ENCODE results near the gene PDE4B.
A peak's percentile ranks its signal among the peaks of the same experiment; 100 is the strongest.

PDE4B gene

DNA sequence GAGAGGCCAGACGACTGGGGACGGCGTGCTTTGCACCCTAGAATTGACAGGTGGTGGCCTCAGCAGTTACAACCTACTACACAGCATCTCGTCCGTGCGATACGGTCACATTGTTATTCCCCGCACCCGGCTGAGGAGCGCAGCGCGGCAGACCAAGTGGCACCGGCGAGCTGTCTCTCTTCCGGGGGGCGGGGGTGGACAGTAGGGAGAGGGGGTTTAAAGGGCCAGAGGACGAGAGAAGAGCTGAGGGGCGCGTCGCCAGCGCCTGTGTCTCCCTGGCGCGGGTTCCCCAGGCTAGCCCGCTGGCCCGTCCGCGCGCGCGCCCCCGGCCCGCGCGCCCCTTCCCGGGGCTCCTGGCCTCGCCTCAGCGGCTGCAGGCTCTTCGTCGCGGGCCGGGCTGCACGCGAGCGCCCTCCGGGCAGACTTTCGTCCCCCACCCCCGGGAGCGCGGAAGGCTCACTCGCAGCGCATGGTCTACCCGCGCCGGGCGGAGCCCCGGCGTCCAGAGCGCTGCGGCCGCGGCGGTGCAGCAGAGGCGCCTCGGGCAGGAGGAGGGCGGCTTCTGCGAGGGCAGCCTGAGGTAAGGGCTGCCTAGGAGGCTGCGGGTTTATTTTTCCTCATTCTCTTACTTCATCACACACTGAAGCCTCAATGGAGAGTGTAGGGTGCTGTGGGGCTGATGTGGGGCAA lies at the start of gene PDE4B:
Gene PDE4B (plus strand): TSS at position 227 of the 690 bp plus-strand sequence.
- H3K27ac Mint-ChIP-seq: no peak within 1 kb of the TSS
- H3K36me3 Mint-ChIP-seq: no peaks in the 10 kb centered on the region
- peaks cover 41 to 52% of the 10 kb centered on the region in 2 donors for H3K27me3 Mint-ChIP-seq
- peak within 1 kb of the TSS in 1 of 2 donors; percentile 70 for H3K4me3 Mint-ChIP-seq
- ATAC-seq (replicated peaks) (peak in 1 of 2 donors; percentile 39), DNase-seq (no peak)
- peaks cover 1 to 9% of the 10 kb centered on the region in 2 donors for H3K4me1 Mint-ChIP-seq
- H3K9me3 Mint-ChIP-seq: peaks cover 4 to 7% of the 10 kb centered on the region in 2 donors

DNA sequence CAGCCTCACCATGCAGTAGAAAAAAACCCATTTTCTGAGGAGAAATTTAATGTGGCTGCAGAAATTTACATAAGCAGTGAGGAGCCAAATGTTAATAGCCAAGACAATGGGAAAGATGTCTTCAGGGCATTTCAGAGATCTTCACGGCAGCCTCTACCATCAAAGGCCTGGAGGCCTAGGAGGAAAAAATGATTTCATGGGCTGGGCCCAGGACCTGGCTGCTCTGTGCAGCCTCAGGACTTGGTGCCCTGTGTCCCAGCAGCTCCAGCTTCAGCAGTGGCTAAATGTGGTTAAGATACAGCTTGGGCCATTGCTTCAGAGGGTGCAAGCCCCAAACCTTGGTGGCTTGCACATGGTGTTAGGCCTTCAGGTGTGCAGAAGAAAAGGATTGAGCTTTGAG lies 48.0 kb upstream of the PDE4B start:
- DNase-seq: no peak
- H3K4me3 Mint-ChIP-seq: no peak overlapping the region
- no peak overlapping the region for H3K27ac Mint-ChIP-seq

DNA sequence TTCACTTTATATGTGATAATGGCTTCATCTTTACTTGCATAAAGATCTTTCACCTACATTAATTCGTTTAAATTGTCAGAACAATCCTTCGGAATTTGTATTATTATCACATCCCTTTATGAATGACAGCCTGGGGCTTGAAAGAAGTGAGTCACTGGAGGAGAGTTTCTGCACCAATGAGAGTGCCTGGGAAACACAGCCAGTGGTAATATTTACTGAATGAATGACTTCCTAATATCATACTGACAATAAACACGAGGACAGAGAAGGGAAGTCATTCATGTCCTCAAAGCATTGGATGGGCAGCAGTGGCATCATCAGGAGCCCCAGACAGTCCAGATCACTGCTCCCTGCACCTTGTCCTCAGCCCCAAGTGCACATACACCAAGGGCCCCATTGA lies 40.7 kb upstream of the PDE4B start:
- DNase-seq: no peak
- H3K27me3 Mint-ChIP-seq: no peaks in the 10 kb centered on the region
- no peak overlapping the region for H3K27ac Mint-ChIP-seq
- H3K4me1 Mint-ChIP-seq: no peaks in the 10 kb centered on the region
- no peaks in the 10 kb centered on the region for H3K36me3 Mint-ChIP-seq
- H3K4me3 Mint-ChIP-seq: no peak overlapping the region
- no peaks in the 10 kb centered on the region for H3K9me3 Mint-ChIP-seq
- no peak for ATAC-seq (replicated peaks)

More for the DNA sequence above, 48.0 kb upstream of the PDE4B start:
- Mint-ChIP-seq H3K27me3 (peaks cover 0 to 7% of the 10 kb centered on the region in 2 donors), H3K36me3 (no peaks in the 10 kb centered on the region), H3K4me1 (no peaks in the 10 kb centered on the region), H3K9me3 (peaks cover 16 to 18% of the 10 kb centered on the region in 2 donors)
- ATAC-seq (replicated peaks): no peak

DNA sequence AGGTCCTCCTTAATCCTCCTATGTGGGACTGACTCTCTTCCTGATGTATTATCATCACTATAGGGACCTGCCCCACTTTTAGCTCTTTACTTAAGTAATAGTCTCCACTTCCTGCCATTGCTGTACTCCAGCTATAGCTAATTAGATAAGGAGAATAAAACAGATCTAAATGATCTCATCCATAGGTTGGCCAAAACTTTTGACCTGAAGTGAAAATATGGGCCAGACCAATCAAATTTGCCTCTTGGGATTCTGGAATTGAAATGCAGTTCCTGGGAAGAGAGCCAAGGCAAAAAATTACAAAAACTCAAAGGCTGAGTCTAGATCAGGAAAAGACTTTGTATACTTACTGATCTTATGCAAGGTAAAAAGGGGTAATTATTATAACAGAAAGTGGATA lies 36.1 kb upstream of the PDE4B start:
- DNase-seq: no peak
- no peak for ATAC-seq (replicated peaks)

DNA sequence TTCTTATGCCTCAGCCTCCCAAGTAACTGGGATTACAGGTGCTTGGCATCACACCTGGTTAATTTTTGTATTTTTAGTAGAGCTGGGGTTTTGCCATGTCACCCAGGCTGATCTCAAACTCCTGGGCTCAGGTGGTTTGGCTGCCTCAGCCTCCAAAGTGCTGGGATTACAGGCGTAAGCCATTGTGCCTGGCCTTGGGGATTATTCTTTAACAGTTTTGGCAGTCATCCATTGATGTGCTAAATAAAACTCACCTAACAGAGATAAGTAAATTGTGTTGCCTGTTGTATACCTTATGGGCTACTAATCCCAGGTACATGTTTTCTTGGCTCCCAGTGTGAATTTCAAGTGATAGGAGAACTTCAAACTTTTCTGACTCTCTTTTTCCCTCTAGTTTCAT lies 35.2 kb upstream of the PDE4B start:
- Mint-ChIP-seq H3K4me1 (no peaks in the 10 kb centered on the region), H3K27me3 (peaks cover 3 to 4% of the 10 kb centered on the region in 2 donors), H3K36me3 (no peaks in the 10 kb centered on the region), H3K4me3 (no peak overlapping the region), H3K27ac (no peak overlapping the region), H3K9me3 (no peaks in the 10 kb centered on the region)
- no peak for DNase-seq
- ATAC-seq (replicated peaks): no peak

More for the DNA sequence above, 36.1 kb upstream of the PDE4B start:
- no peaks in the 10 kb centered on the region for H3K36me3 Mint-ChIP-seq
- H3K4me1 Mint-ChIP-seq: no peaks in the 10 kb centered on the region
- H3K27me3 Mint-ChIP-seq: no peaks in the 10 kb centered on the region
- no peak overlapping the region for H3K27ac Mint-ChIP-seq
- no peaks in the 10 kb centered on the region for H3K9me3 Mint-ChIP-seq
- H3K4me3 Mint-ChIP-seq: no peak overlapping the region

DNA sequence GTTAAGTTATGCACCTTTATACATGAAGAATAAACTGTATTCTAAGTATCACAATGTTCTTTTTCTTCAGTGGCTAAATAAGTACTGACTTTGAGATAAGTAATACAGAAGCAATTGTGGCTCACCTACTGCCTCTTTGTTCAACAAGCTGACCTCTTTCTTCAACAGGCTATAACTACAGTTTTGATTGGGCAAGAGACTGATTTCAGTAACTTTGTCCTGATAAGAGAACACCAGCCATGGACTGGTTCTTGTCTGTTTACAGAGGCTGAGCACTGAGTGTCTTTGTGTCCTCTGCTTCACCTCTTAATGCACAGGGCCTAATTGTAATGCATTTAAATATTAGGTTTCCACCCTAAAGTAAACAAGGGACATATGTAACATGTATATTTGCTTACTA lies 34.6 kb upstream of the PDE4B start:
- H3K36me3 Mint-ChIP-seq: no peaks in the 10 kb centered on the region
- peaks cover 3 to 4% of the 10 kb centered on the region in 2 donors for H3K27me3 Mint-ChIP-seq
- no peak overlapping the region for H3K4me3 Mint-ChIP-seq
- H3K27ac Mint-ChIP-seq: no peak overlapping the region
- no peaks in the 10 kb centered on the region for H3K9me3 Mint-ChIP-seq
- no peak for DNase-seq
- H3K4me1 Mint-ChIP-seq: no peaks in the 10 kb centered on the region
- ATAC-seq (replicated peaks): no peak

DNA sequence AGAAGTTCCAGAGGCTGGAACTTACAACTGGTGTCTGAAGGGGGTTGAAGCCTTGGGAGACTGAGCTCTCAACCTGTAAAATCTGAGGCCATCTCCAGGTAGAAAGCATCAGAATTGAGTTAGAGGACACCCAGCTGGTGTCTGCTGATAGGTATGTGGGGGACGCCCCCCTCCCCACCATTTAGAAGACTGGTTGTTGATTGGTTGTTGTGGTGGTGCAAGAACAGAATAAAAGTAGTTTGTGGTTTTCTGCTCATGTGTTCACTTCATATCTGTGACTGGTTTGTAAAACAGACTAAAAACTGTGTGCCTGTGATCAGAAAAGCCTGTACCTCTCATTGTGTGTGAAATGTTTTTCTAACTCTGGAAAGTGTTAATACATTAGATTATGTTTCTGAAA lies 33.2 kb upstream of the PDE4B start:
- H3K27me3 Mint-ChIP-seq: peaks cover 4 to 7% of the 10 kb centered on the region in 2 donors
- no peak for ATAC-seq (replicated peaks)
- DNase-seq: no peak
- H3K27ac Mint-ChIP-seq: no peak overlapping the region
- no peaks in the 10 kb centered on the region for H3K4me1 Mint-ChIP-seq
- no peaks in the 10 kb centered on the region for H3K9me3 Mint-ChIP-seq
- no peaks in the 10 kb centered on the region for H3K36me3 Mint-ChIP-seq
- no peak overlapping the region for H3K4me3 Mint-ChIP-seq

DNA sequence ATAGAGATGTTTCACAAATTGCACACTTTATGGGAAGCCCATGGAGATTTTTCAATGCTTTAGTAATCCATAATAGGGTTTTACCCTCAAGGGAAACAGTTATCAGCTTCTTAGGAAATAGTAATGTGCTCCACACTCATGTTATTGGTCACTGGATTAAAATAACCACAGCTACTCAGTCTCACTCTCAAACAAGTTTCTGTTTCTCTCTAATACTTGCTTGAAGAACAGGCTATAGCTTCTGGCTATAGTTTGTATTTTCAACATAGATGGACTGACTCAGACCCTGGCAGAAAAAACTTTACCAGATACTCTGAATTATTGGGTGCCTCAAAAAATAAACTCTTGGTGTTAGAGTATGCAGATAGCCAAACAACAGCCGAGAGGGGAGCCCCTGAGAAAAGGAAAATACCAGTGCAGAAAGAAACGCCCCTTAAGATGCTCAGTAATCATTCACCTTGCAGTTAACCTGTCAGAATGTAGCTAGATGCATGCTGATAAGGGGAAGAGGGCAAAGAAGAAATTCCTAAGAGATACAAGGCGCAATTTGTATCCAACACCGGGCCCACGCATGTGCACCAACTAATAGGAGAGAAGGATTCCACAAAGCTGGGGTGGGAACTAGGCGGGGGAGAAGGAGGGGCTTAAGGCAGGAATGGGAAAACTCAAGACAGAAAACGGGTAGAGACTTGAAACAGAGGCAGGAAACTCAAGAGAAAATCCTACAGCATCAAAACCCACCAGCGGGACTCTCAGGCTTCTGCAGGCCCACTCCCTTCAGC lies 30.4 kb upstream of the PDE4B start:
- no peak for ATAC-seq (replicated peaks)
- DNase-seq: no peak
- peaks cover 10 to 11% of the 10 kb centered on the region in 2 donors for H3K9me3 Mint-ChIP-seq
- H3K4me1 Mint-ChIP-seq: peaks cover 0 to 4% of the 10 kb centered on the region in 2 donors
- no peak overlapping the region for H3K4me3 Mint-ChIP-seq
- H3K36me3 Mint-ChIP-seq: peaks cover 0 to 5% of the 10 kb centered on the region in 2 donors
- no peak overlapping the region for H3K27ac Mint-ChIP-seq
- peaks cover 4 to 12% of the 10 kb centered on the region in 2 donors for H3K27me3 Mint-ChIP-seq

DNA sequence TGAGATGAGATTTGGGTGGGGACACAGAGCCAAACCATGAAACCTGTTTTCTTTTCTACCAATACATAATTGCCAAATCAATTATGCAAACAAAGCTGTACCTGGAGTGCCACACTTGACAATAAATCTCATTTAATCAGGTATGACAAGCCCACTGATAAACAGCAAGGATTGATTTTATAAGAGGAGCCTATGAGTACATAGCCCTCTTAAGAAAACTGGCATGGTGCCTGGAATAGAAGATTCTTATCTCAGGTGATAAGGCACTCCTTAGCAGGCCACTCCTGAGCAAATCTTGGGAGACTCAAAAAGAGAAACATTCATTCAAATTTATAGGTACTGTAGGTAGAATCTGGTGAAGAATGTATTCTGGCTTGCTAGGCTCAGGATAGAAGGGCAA lies 28.6 kb upstream of the PDE4B start:
- ATAC-seq (replicated peaks) (no peak), DNase-seq (no peak)
- H3K36me3 Mint-ChIP-seq: peaks cover 0 to 5% of the 10 kb centered on the region in 2 donors
- H3K27ac Mint-ChIP-seq: no peak overlapping the region
- H3K9me3 Mint-ChIP-seq: peaks cover 11 to 12% of the 10 kb centered on the region in 2 donors
- H3K27me3 Mint-ChIP-seq: peaks cover 4 to 12% of the 10 kb centered on the region in 2 donors
- H3K4me3 Mint-ChIP-seq: no peak overlapping the region
- H3K4me1 Mint-ChIP-seq: peaks cover 0 to 4% of the 10 kb centered on the region in 2 donors

DNA sequence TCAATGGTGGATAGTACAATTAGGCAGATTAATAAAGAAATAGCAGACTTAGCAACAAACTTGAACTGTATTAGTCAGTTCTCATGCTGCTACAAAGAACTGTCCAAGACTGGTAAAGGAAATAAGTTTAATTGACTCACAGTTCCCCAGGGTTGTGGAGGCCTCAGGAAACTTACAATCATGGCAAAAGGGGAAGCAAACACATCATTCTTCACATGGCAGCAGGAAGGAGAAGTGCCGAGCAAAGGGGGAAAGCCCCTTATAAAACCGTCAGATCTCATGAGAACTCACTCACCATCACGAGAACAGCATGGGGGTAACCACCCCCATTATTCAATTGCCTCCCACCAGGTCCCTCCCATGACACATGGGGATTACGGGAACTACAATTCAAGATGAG lies 27.1 kb upstream of the PDE4B start:
- no peak for DNase-seq
- Mint-ChIP-seq H3K27me3 (peaks cover 4 to 12% of the 10 kb centered on the region in 2 donors), H3K27ac (no peak overlapping the region), H3K36me3 (peaks cover 0 to 5% of the 10 kb centered on the region in 2 donors), H3K9me3 (peaks cover 11 to 12% of the 10 kb centered on the region in 2 donors), H3K4me3 (no peak overlapping the region), H3K4me1 (peaks cover 0 to 4% of the 10 kb centered on the region in 2 donors)
- ATAC-seq (replicated peaks): no peak

DNA sequence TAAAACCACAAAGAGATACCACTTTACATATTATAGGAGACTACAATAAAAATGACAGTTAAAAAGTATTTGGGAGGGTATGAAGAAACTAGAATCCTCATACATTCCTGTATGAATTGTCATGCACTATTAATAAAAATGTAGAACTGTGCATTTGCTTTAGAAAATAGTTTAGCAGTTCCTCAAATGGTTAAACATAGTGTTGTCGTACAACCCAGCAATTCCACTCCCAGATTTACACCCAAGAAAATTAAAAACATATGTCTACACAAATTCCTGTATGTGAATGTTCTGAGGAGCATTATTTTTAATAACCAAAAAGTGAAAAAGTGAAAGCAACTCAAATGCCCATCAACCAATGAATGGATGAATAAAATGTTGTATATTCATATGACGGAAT lies 23.1 kb upstream of the PDE4B start:
- Mint-ChIP-seq H3K27ac (no peak overlapping the region), H3K4me1 (peaks cover 0 to 4% of the 10 kb centered on the region in 2 donors), H3K36me3 (peaks cover 0 to 5% of the 10 kb centered on the region in 2 donors), H3K4me3 (no peak overlapping the region), H3K27me3 (peaks cover 0 to 5% of the 10 kb centered on the region in 2 donors), H3K9me3 (peaks cover 11 to 12% of the 10 kb centered on the region in 2 donors)
- no peak for DNase-seq
- ATAC-seq (replicated peaks): no peak

DNA sequence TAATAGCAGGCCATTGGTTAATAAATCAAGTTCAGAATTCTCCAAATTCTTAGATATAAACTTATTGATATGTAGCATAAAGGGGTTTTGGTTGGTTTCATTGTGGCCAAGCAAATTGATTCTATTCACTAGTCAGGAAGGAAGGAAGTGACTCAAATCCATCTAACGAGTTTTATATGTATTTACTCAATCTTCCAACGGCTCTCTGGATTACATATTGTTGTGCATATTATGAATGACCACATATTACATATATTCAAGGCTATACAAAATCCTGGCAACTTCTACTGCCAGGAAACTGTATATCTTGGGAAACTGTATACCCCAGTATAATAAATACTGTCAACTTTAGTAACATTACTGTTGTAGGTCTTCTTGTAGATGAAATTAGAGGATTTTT lies 20.1 kb upstream of the PDE4B start:
- no peak for ATAC-seq (replicated peaks)
- peaks cover 0 to 2% of the 10 kb centered on the region in 2 donors for H3K9me3 Mint-ChIP-seq
- no peak overlapping the region for H3K4me3 Mint-ChIP-seq
- H3K4me1 Mint-ChIP-seq: no peaks in the 10 kb centered on the region
- DNase-seq: no peak
- no peaks in the 10 kb centered on the region for H3K27me3 Mint-ChIP-seq
- no peaks in the 10 kb centered on the region for H3K36me3 Mint-ChIP-seq
- H3K27ac Mint-ChIP-seq: no peak overlapping the region

DNA sequence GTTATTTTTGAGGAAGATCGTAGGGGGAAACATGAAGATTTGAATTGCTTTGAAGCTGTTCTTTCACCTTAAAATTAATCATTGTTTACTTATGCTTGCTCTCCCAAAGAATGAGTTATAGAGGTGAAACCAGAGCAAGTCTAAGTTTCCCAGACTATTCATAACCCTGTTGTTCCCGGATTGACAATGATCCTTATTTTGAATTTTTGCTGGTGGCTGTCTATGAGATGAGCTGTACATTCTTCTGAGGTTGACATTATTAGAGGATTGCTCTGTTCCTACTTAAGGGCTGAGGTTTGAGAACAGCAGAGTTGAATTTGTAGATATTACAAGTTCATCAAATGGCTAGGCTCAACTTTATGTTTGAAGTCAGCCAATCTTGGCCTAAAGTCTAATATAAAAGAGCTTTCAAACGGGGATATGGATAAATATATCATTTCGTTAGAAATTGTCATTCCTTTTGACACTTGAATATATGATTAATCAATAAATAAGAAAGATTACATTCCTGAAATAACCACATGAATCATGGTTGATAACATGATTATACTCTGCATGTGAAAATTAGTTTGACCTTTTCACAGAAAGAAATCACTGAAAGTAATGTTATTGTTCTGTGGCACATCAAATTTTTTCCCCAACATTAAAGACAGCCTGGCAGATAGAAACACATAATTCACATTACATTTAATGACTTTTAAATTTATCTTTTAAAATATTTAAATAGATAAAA lies 19.1 kb upstream of the PDE4B start:
- no peaks in the 10 kb centered on the region for H3K4me1 Mint-ChIP-seq
- ATAC-seq (replicated peaks): no peak

DNA sequence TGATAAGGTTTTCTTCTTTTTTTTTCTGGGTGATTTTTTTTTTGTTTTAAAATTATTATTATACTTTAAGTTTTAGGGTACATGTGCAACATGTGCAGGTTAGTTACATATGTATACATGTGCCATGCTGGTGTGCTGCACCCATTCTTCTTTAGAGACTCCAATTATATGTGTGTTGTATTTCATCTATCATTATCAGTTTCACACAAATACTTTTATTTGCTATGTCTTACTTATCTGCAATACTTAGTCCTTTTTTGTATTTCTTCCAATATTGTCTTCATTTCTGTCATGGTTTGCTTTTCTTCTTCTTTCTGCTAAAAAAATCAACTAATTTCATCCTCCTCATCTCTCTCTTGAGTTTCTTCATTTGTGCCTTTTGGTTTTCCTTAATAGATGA lies 3.9 kb upstream of the PDE4B start:
- no peak overlapping the region for H3K4me3 Mint-ChIP-seq
- H3K27ac Mint-ChIP-seq: no peak overlapping the region
- peaks cover 24 to 27% of the 10 kb centered on the region in 2 donors for H3K27me3 Mint-ChIP-seq
- ATAC-seq (replicated peaks) (no peak), DNase-seq (no peak)
- peaks cover 7 to 13% of the 10 kb centered on the region in 2 donors for H3K9me3 Mint-ChIP-seq
- H3K4me1 Mint-ChIP-seq: peaks cover 1 to 7% of the 10 kb centered on the region in 2 donors
- no peaks in the 10 kb centered on the region for H3K36me3 Mint-ChIP-seq

More for the DNA sequence above, 19.1 kb upstream of the PDE4B start:
- H3K27ac Mint-ChIP-seq: no peak overlapping the region
- no peak for DNase-seq
- H3K36me3 Mint-ChIP-seq: no peaks in the 10 kb centered on the region
- H3K4me3 Mint-ChIP-seq: no peak overlapping the region
- H3K27me3 Mint-ChIP-seq: no peaks in the 10 kb centered on the region
- no peaks in the 10 kb centered on the region for H3K9me3 Mint-ChIP-seq
